ENCODE measurements around the gene AMN1. TPM values are rescaled to one million over a fixed set of nuclear protein-coding genes. Genes with fewer than 3 reads are reported as not detected.

The AMN1 gene
- total and polyA plus RNA-seq, 2 experiments from 2014 or later: 12.6 to 17.7 TPM

DNA sequence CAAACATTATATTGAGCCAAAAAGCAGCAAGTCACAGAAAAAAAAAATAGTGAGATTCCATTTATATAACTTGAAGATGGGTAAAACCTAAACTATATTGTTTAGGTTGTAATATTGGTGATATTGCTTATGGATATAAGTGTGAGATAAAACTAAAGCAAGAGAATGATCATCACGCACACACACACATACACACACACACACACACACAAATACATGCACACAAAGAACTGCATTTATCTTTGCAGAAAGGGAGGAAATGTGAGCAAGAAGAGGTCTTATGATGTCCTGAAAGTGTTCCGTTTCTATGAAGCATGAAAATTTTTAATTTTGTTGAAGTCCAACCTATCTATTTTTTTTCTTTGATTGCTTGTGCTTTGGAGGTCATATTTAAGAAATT is 16.4 kb upstream of the AMN1 start:
- peaks cover 12% of the 10 kb centered on the region; the same call in 2 of the 3 replicates for H3K9me3 Mint-ChIP-seq
- TF ChIP-seq NANOG (IDR thresholded peaks at IDR 0.05; ENCODE audit: borderline replicate concordance) (no peak), ZNF331 (CRISPR knock-in tag; IDR thresholded peaks at IDR 0.05; ENCODE audit: low read depth) (no peak), CREB1 (CRISPR knock-in tag; IDR thresholded peaks at IDR 0.05; ENCODE audit: low read depth) (no peak), ZNF114 (CRISPR knock-in tag; IDR thresholded peaks at IDR 0.05) (no peak), POLR2AphosphoS5 (IDR thresholded peaks at IDR 0.05; ENCODE audit: low read depth) (no peak), EZH2 (IDR thresholded peaks at IDR 0.05; ENCODE audit: low read depth, unreplicated experiment) (no peak), EZH2phosphoT487 (IDR thresholded peaks at IDR 0.05; ENCODE audit: unreplicated experiment) (no peak), STAT1 (IDR thresholded peaks at IDR 0.05; ENCODE audit: unreplicated experiment) (no peak), JUNB (IDR thresholded peaks at IDR 0.05; ENCODE audit: unreplicated experiment) (no peak)
- TF ChIP-seq, protein P1, sequence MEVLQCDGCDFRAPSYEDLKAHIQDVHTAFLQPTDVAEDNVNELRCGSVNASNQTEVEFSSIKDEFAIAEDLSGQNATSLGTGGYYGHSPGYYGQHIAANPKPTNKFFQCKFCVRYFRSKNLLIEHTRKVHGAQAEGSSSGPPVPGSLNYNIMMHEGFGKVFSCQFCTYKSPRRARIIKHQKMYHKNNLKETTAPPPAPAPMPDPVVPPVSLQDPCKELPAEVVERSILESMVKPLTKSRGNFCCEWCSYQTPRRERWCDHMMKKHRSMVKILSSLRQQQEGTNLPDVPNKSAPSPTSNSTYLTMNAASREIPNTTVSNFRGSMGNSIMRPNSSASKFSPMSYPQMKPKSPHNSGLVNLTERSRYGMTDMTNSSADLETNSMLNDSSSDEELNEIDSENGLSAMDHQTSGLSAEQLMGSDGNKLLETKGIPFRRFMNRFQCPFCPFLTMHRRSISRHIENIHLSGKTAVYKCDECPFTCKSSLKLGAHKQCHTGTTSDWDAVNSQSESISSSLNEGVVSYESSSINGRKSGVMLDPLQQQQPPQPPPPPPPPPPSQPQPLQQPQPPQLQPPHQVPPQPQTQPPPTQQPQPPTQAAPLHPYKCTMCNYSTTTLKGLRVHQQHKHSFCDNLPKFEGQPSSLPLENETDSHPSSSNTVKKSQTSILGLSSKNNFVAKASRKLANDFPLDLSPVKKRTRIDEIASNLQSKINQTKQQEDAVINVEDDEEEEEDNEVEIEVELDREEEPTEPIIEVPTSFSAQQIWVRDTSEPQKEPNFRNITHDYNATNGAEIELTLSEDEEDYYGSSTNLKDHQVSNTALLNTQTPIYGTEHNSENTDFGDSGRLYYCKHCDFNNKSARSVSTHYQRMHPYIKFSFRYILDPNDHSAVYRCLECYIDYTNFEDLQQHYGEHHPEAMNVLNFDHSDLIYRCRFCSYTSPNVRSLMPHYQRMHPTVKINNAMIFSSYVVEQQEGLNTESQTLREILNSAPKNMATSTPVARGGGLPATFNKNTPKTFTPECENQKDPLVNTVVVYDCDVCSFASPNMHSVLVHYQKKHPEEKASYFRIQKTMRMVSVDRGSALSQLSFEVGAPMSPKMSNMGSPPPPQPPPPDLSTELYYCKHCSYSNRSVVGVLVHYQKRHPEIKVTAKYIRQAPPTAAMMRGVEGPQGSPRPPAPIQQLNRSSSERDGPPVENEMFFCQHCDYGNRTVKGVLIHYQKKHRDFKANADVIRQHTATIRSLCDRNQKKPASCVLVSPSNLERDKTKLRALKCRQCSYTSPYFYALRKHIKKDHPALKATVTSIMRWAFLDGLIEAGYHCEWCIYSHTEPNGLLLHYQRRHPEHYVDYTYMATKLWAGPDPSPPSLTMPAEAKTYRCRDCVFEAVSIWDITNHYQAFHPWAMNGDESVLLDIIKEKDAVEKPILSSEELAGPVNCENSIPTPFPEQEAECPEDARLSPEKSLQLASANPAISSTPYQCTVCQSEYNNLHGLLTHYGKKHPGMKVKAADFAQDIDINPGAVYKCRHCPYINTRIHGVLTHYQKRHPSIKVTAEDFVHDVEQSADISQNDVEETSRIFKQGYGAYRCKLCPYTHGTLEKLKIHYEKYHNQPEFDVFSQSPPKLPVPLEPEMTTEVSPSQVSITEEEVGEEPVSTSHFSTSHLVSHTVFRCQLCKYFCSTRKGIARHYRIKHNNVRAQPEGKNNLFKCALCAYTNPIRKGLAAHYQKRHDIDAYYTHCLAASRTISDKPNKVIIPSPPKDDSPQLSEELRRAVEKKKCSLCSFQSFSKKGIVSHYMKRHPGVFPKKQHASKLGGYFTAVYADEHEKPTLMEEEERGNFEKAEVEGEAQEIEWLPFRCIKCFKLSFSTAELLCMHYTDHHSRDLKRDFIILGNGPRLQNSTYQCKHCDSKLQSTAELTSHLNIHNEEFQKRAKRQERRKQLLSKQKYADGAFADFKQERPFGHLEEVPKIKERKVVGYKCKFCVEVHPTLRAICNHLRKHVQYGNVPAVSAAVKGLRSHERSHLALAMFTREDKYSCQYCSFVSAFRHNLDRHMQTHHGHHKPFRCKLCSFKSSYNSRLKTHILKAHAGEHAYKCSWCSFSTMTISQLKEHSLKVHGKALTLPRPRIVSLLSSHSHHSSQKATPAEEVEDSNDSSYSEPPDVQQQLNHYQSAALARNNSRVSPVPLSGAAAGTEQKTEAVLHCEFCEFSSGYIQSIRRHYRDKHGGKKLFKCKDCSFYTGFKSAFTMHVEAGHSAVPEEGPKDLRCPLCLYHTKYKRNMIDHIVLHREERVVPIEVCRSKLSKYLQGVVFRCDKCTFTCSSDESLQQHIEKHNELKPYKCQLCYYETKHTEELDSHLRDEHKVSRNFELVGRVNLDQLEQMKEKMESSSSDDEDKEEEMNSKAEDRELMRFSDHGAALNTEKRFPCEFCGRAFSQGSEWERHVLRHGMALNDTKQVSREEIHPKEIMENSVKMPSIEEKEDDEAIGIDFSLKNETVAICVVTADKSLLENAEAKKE (CRISPR knock-in tag; IDR thresholded peaks at IDR 0.05): no peak
- TF ChIP-seq, protein P2, sequence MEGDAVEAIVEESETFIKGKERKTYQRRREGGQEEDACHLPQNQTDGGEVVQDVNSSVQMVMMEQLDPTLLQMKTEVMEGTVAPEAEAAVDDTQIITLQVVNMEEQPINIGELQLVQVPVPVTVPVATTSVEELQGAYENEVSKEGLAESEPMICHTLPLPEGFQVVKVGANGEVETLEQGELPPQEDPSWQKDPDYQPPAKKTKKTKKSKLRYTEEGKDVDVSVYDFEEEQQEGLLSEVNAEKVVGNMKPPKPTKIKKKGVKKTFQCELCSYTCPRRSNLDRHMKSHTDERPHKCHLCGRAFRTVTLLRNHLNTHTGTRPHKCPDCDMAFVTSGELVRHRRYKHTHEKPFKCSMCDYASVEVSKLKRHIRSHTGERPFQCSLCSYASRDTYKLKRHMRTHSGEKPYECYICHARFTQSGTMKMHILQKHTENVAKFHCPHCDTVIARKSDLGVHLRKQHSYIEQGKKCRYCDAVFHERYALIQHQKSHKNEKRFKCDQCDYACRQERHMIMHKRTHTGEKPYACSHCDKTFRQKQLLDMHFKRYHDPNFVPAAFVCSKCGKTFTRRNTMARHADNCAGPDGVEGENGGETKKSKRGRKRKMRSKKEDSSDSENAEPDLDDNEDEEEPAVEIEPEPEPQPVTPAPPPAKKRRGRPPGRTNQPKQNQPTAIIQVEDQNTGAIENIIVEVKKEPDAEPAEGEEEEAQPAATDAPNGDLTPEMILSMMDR (conservative IDR thresholded peaks at IDR 0.05; ENCODE audit: low read depth in 2 of 2): no peak
- TF ChIP-seq, protein P3, sequence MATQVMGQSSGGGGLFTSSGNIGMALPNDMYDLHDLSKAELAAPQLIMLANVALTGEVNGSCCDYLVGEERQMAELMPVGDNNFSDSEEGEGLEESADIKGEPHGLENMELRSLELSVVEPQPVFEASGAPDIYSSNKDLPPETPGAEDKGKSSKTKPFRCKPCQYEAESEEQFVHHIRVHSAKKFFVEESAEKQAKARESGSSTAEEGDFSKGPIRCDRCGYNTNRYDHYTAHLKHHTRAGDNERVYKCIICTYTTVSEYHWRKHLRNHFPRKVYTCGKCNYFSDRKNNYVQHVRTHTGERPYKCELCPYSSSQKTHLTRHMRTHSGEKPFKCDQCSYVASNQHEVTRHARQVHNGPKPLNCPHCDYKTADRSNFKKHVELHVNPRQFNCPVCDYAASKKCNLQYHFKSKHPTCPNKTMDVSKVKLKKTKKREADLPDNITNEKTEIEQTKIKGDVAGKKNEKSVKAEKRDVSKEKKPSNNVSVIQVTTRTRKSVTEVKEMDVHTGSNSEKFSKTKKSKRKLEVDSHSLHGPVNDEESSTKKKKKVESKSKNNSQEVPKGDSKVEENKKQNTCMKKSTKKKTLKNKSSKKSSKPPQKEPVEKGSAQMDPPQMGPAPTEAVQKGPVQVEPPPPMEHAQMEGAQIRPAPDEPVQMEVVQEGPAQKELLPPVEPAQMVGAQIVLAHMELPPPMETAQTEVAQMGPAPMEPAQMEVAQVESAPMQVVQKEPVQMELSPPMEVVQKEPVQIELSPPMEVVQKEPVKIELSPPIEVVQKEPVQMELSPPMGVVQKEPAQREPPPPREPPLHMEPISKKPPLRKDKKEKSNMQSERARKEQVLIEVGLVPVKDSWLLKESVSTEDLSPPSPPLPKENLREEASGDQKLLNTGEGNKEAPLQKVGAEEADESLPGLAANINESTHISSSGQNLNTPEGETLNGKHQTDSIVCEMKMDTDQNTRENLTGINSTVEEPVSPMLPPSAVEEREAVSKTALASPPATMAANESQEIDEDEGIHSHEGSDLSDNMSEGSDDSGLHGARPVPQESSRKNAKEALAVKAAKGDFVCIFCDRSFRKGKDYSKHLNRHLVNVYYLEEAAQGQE (IDR thresholded peaks at IDR 0.05; ENCODE audit: unreplicated experiment): no peak
- TF ChIP-seq, protein P4, sequence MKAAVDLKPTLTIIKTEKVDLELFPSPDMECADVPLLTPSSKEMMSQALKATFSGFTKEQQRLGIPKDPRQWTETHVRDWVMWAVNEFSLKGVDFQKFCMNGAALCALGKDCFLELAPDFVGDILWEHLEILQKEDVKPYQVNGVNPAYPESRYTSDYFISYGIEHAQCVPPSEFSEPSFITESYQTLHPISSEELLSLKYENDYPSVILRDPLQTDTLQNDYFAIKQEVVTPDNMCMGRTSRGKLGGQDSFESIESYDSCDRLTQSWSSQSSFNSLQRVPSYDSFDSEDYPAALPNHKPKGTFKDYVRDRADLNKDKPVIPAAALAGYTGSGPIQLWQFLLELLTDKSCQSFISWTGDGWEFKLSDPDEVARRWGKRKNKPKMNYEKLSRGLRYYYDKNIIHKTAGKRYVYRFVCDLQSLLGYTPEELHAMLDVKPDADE (IDR thresholded peaks at IDR 0.05): no peak
- peaks cover 8% of the 10 kb centered on the region for H3K27me3 Mint-ChIP-seq (ENCODE audit: insufficient read depth, low read depth, poor library complexity)
- H3K9me2 ChIP-seq (ENCODE audit: insufficient read depth): no peaks in the 10 kb centered on the region
- no peak overlapping the region for H3K27ac ChIP-seq (ENCODE audit: low read depth)
- H4K20me1 ChIP-seq (replicated peaks; ENCODE audit: insufficient read depth): no peaks in the 10 kb centered on the region
- no peak overlapping the region for H2AFZ ChIP-seq
- H3K4me3 ChIP-seq: no peak overlapping the region
- H3K4me2 ChIP-seq: no peak overlapping the region
- no peaks in the 10 kb centered on the region for H3F3A ChIP-seq (replicated peaks; ENCODE audit: low read depth)
- H3K27ac Mint-ChIP-seq: no peak overlapping the region
- H3K79me2 ChIP-seq (replicated peaks; ENCODE audit: insufficient read depth): no peaks in the 10 kb centered on the region
- no peaks in the 10 kb centered on the region for H3K36me3 ChIP-seq (ENCODE audit: insufficient read depth)
- H3K4me1 ChIP-seq (ENCODE audit: insufficient read depth): peaks cover 7% of the 10 kb centered on the region; the same call in 1 of the 2 replicates
- H3K4me1 Mint-ChIP-seq: peaks cover 11% of the 10 kb centered on the region
- ATAC-seq (no peak), DNase-seq (ENCODE audit: low spot score) (no peak)
- H3K4me3 Mint-ChIP-seq: no peak overlapping the region
- peaks cover 16% of the 10 kb centered on the region; the same call in 2 of the 3 replicates for H3K36me3 Mint-ChIP-seq (ENCODE audit: low read depth)
- H3K27me3 ChIP-seq (ENCODE audit: insufficient read depth): no peaks in the 10 kb centered on the region
